PC-9 (cell line): Measurements from ENCODE around the gene ALLC. TPM values are rescaled to one million over a fixed set of nuclear protein-coding genes. Genes with fewer than 3 reads are reported as not detected.
"Not testable (repeated sequence)": the region's sequence is repeated elsewhere in the genome, so short reads cannot be mapped to it uniquely, and the experiment has no call there.

Experiments
- BruUV-seq: library from RNA; stranded (reverse); fragments of 400-500 nt; replicated peaks from 2 replicates; lab custom pipeline; 2021; lab: Mats Ljungman, UMichigan
- CTCF ChIA-PET: fragments of 300-600 bp; sonication (Branson Sonifier 250); formaldehyde crosslinking; loops from one replicate; lab custom pipeline; 2022; ENCODE audit warnings: antibody characterized with exemption; lab: Charles Lee
- POLR2A ChIA-PET: fragments of 300-600 bp; sonication (Branson Sonifier 250); formaldehyde crosslinking; loops from one replicate; lab custom pipeline; 2022; ENCODE audit warnings: antibody characterized with exemption; ENCODE audit not compliant: unreplicated experiment; lab: Charles Lee
- DNase-seq, 2 experiments: peaks; one replicate each; pipeline versions ENCODE4 v3.0.0 to v3.0.0-alpha.2; 2015 to 2022; ENCODE audit warnings: mixed read lengths in 1 of 2
- H2AFZ ChIP-seq: fragments of 200-600 bp; sonication (generic); 2 replicates; pipeline ENCODE4 v1.8.1; 2017; ENCODE audit warnings: antibody characterized with exemption
- H3F3A ChIP-seq: fragments of 200-600 bp; sonication (generic); 2 replicates; pipeline ENCODE4 v1.8.1; 2017; ENCODE audit warnings: antibody characterized with exemption, mild to moderate bottlenecking, low read depth; ENCODE audit not compliant: insufficient read depth
- H3K27ac ChIP-seq: fragments of 200-600 bp; sonication (generic); 2 replicates; pipeline ENCODE4 v1.6.1; 2016; ENCODE audit warnings: mixed run types
- H3K27me3 ChIP-seq: fragments of 200-600 bp; sonication (generic); 2 replicates; pipeline ENCODE4 v1.6.1; 2016; ENCODE audit warnings: low read depth, mixed run types; ENCODE audit not compliant: insufficient read depth
- H3K36me3 ChIP-seq: fragments of 200-600 bp; sonication (generic); 2 replicates; pipeline ENCODE4 v1.6.1; 2016; ENCODE audit warnings: low read depth, mixed run types
- H3K4me1 ChIP-seq: fragments of 200-600 bp; sonication (generic); replicated peaks from 2 replicates; pipeline ENCODE4 v1.6.1; 2016; ENCODE audit warnings: mixed run types; ENCODE audit not compliant: insufficient read depth
- H3K4me2 ChIP-seq: fragments of 200-600 bp; sonication (generic); 2 replicates; pipeline ENCODE4 v1.6.1; 2017; ENCODE audit warnings: mixed run types
- H3K4me3 ChIP-seq: fragments of 200-600 bp; sonication (generic); 2 replicates; pipeline ENCODE4 v1.6.1; 2016; ENCODE audit warnings: mixed run types
- H3K79me2 ChIP-seq: fragments of 200-600 bp; sonication (generic); 2 replicates; pipeline ENCODE4 v1.6.1; 2017; ENCODE audit warnings: low read depth, mixed run types
- H3K9me2 ChIP-seq: fragments of 200-600 bp; sonication (generic); 2 replicates; pipeline ENCODE4 v1.8.1; 2017; ENCODE audit warnings: mild to moderate bottlenecking; ENCODE audit not compliant: insufficient read depth
- H3K9me3 ChIP-seq: fragments of 200-600 bp; sonication (generic); 2 replicates; pipeline ENCODE4 v1.8.1; 2016; ENCODE audit warnings: low read depth; ENCODE audit not compliant: insufficient read depth
- H4K20me1 ChIP-seq: fragments of 200-600 bp; sonication (generic); 2 replicates; pipeline ENCODE4 v1.8.1; 2017; ENCODE audit not compliant: insufficient read depth
- CTCF ChIP-seq: fragments of 200-600 bp; sonication (generic); conservative IDR thresholded peaks from 2 replicates; pipeline ENCODE4 v1.6.1; 2017; ENCODE audit warnings: mixed run types, antibody characterized with exemption, mild to moderate bottlenecking, moderate library complexity
- EZH2 ChIP-seq: fragments of 200-600 bp; sonication (generic); IDR thresholded peaks from 2 replicates; pipeline ENCODE4 v1.8.0; 2017; ENCODE audit warnings: antibody characterized with exemption, low read depth
- intact Hi-C: fragments of 100-400 bp; cut with micrococcal nuclease; formaldehyde crosslinking; loops from one replicate; pipeline ENCODE4 v1.10.0; 2022; ENCODE audit not compliant: unreplicated experiment
- total RNA-seq: library from RNA; stranded (reverse); gene quantifications from 2 replicates; pipeline ENCODE4 v1.2.3, GENCODE V29; 2021

ALLC gene
- total RNA-seq, 1 experiment from 2014 or later, result not detected

- Histone ChIP-seq H3K79me2 (no peaks in the 10 kb centered on the region), H3K36me3 (no peaks in the 10 kb centered on the region), H3K9me3 (no peaks in the 10 kb centered on the region; the same call in 1 of the 2 replicates), H2AFZ (no peak overlapping the region), H3K4me1 (no peaks in the 10 kb centered on the region), H4K20me1 (no peaks in the 10 kb centered on the region), H3K27ac (no peak overlapping the region), H3K27me3 (no peaks in the 10 kb centered on the region), H3K9me2 (no peaks in the 10 kb centered on the region), H3K4me3 (no peak overlapping the region), H3F3A (no peaks in the 10 kb centered on the region), H3K4me2 (no peak overlapping the region)
- no TSS peak for BruUV-seq
- ChIA-PET POLR2A (no interaction called here), CTCF (no interaction called here)
- DNase-seq, result no peak
- TF ChIP-seq CTCF (no peak), EZH2 (no peak)
- intact Hi-C loops, result no loop called here
Observed at GRCh38 chr2:3617198-3617890, 40.7 kb upstream of the ALLC start.

GRCh38 chr2:3618367-3618766, 39.6 kb upstream of the ALLC start:
- Histone ChIP-seq H4K20me1 (no peaks in the 10 kb centered on the region), H3K4me1 (no peaks in the 10 kb centered on the region), H3F3A (no peaks in the 10 kb centered on the region), H3K27me3 (no peaks in the 10 kb centered on the region), H3K4me3 (no peak overlapping the region), H2AFZ (no peak overlapping the region), H3K79me2 (no peaks in the 10 kb centered on the region), H3K9me2 (no peaks in the 10 kb centered on the region), H3K36me3 (no peaks in the 10 kb centered on the region), H3K27ac (no peak overlapping the region), H3K9me3 (no peaks in the 10 kb centered on the region; the same call in 1 of the 2 replicates), H3K4me2 (no peak overlapping the region)
- ChIA-PET POLR2A (no interaction called here), CTCF (no interaction called here)
- BruUV-seq, result no TSS peak
- no peak for TF ChIP-seq EZH2
- intact Hi-C loops, result no loop called here
- DNase-seq, result no peak

- TF ChIP-seq EZH2 (no peak), CTCF (no peak)
- no TSS peak for BruUV-seq
- H3K79me2 ChIP-seq, result no peaks in the 10 kb centered on the region
- intact Hi-C loops, result no loop called here
- H3F3A ChIP-seq, result no peaks in the 10 kb centered on the region
- H3K36me3 ChIP-seq, result no peaks in the 10 kb centered on the region
- H3K27ac ChIP-seq, result no peak overlapping the region
- H3K4me1 ChIP-seq, result no peaks in the 10 kb centered on the region
- no peaks in the 10 kb centered on the region for H3K27me3 ChIP-seq
- H3K4me2 ChIP-seq, result no peak overlapping the region
- no peak overlapping the region for H3K4me3 ChIP-seq
- no peaks in the 10 kb centered on the region for H3K9me2 ChIP-seq
- H3K9me3 ChIP-seq, result no peaks in the 10 kb centered on the region; the same call in 1 of the 2 replicates
- CTCF ChIA-PET, result no interaction called here
- POLR2A ChIA-PET, result no interaction called here
- H4K20me1 ChIP-seq, result no peaks in the 10 kb centered on the region
- DNase-seq, result no peak
- H2AFZ ChIP-seq, result no peak overlapping the region
Observed at GRCh38 chr2:3619033-3619432, 39.0 kb upstream of the ALLC start.

- DNase-seq, H3K79me2 ChIP-seq, H3K36me3 ChIP-seq, H3K4me2 ChIP-seq, H3K4me1 ChIP-seq, CTCF ChIA-PET, POLR2A ChIA-PET, H3K9me2 ChIP-seq, H3K27ac ChIP-seq, H3F3A ChIP-seq, H3K4me3 ChIP-seq, H4K20me1 ChIP-seq, intact Hi-C loops, H3K9me3 ChIP-seq, H3K27me3 ChIP-seq, H2AFZ ChIP-seq, BruUV-seq: not testable (repeated sequence)
Observed at GRCh38 chr2:3619661-3620060, 38.3 kb upstream of the ALLC start.
